PC-9 (cell line): ENCODE measurements around the gene HNRNPH3.

Experiments used
- CTCF ChIP-seq: fragments of 200-600 bp; sonication (generic); conservative IDR thresholded peaks from 2 replicates; pipeline ENCODE4 v1.6.1; 2017; ENCODE audit warnings: mixed run types, antibody characterized with exemption, mild to moderate bottlenecking, moderate library complexity
- EZH2 ChIP-seq: fragments of 200-600 bp; sonication (generic); IDR thresholded peaks from 2 replicates; pipeline ENCODE4 v1.8.0; 2017; ENCODE audit warnings: antibody characterized with exemption, low read depth

- no peak for TF ChIP-seq CTCF
- TF ChIP-seq EZH2 = no peak
Measured at GRCh38 chr10:68345621-68346020, 13.8 kb downstream of the HNRNPH3 start.
